Stomach (tissue), 9 donors: Measurements from ENCODE around the gene HAVCR2. TPM values are rescaled to one million over a fixed set of nuclear protein-coding genes. Genes with fewer than 3 reads are reported as not detected.

Experiments used
- DNase-seq, 2 donors: peaks; one replicate each; pipeline versions ENCODE4 v3.0.0 to v3.0.0-alpha.2; 2013 to 2019
- H3K27ac ChIP-seq, 5 donors: fragments of 200-600 bp in 4 of 5; sonication (generic) in 4 of 5; one replicate each; pipeline ENCODE4 v1.5.1; 2013 to 2019; ENCODE audit warnings: mild to moderate bottlenecking in 1 of 5, moderate library complexity in 1 of 5
- H3K27me3 ChIP-seq, 3 donors: fragments of 200-600 bp; sonication (generic); one replicate each; pipeline ENCODE4 v1.5.1; 2017 to 2019; ENCODE audit warnings: mixed run types in 1 of 3
- H3K36me3 ChIP-seq, 4 donors: fragments of 200-600 bp; sonication (generic); 1 replicate in 3 of 4; 2 replicates in 1 of 4; pipeline ENCODE4 v1.5.1; 2016 to 2019
- H3K4me1 ChIP-seq, 4 donors: fragments of 200-600 bp; sonication (generic); one replicate each; pipeline ENCODE4 v1.5.1; 2016 to 2019
- H3K4me3 ChIP-seq, 4 donors: fragments of 200-600 bp; sonication (generic) in 3 of 4; one replicate each; pipeline ENCODE4 v1.5.1; 2016 to 2019; ENCODE audit warnings: mild to moderate bottlenecking in 1 of 4
- H3K9me3 ChIP-seq, 4 donors: fragments of 200-600 bp; sonication (generic); one replicate each; pipeline ENCODE4 v1.5.1; 2016 to 2019
- EP300 ChIP-seq: sonication (generic); formaldehyde crosslinking; IDR thresholded peaks from one replicate; pipeline ENCODE4 v1.6.1; 2017; ENCODE audit warnings: antibody characterized with exemption
- POLR2A ChIP-seq, 4 donors: fragments of 450-650 bp; IDR thresholded peaks; one replicate each; pipeline ENCODE4 v1.6.1; 2016; ENCODE audit warnings: antibody characterized with exemption in 4 of 4, control low read depth in 2 of 4, mild to moderate bottlenecking in 1 of 4, moderate library complexity in 1 of 4
- POLR2AphosphoS5 ChIP-seq, 3 donors: sonication (generic); formaldehyde crosslinking; IDR thresholded peaks; one replicate each; pipeline ENCODE4 v1.6.1; 2016; ENCODE audit warnings: antibody characterized with exemption in 3 of 3
- WGBS, 5 donors: extraction: QIAGEN DNeasy Blood & Tissue Kit in 3 of 5; methylation state at CpG; one replicate each; pipeline versions ENCODE4 v1.1.5 to v1.1.7; 2013 to 2018; 5-methylcytosine and 5-hydroxymethylcytosine counted together
- intact Hi-C: fragments of 100-400 bp; cut with DNase I; formaldehyde crosslinking; loops from one replicate; pipeline ENCODE4 v1.15.1; 2023; ENCODE audit warnings: low total_unique reads
- polyA plus RNA-seq, 3 donors: library from polyadenylated mRNA; stranded (reverse); fragments of 200-250 nt; gene quantifications; one replicate each; pipeline ENCODE4 v1.2.3, GENCODE V29; 2013
- total RNA-seq, 5 donors: library from RNA; depleted of rRNA; stranded (reverse); fragments of >200 nt; gene quantifications; one replicate each; pipeline versions ENCODE4 v1.1.0 to v1.2.3, GENCODE V29; 2014 to 2016
- TF ChIP-seq, protein P1 (sequence below), 7 experiments: fragments of 450-650 bp in 4 of 7; fragments of 200-600 bp in 3 of 7; sonication (generic) in 3 of 7; IDR thresholded peaks; one replicate each; pipeline ENCODE4 v1.5.1; 2016 to 2019; ENCODE audit warnings: antibody characterized with exemption in 7 of 7, control low read depth in 2 of 7, mild to moderate bottlenecking in 1 of 7
- donor health status: healthy with polysubstance abuse.
- donor health status: Bipolar disorder and iron deficiency.
- donor health status: healthy.

The HAVCR2 gene
- total and polyA plus RNA-seq, 8 donors: 1.2 to 9.9 (median 3.2) TPM; not detected in 2

DNA sequence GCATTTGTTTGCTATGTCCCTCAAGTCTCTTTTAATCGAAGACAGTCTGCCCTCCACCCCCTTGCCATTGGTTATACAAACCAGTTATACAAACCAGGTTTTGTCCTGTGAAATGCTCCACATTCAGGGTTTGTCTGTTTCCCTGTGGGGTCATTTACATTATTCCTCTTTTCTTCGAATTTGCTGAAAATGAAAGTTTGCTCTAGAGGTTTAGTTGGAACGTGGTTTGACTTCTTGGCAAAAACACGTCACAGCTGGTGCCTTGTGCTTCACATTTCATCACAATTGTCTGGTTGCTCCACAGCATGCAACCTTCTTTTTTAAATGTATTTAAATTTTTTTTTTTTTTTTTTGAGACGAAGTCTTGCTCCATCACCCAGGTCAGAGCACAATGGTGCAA, 4.2 kb upstream of the HAVCR2 start:
- Histone ChIP-seq H3K4me3 (no peak overlapping the region), H3K27me3 (no peaks in the 10 kb centered on the region), H3K4me1 (no peaks in the 10 kb centered on the region), H3K27ac (peak overlapping the region in 1 of 5 donors; percentile 4), H3K9me3 (no peaks in the 10 kb centered on the region), H3K36me3 (no peaks in the 10 kb centered on the region)
- peak in 1 of 2 donors; percentile 27 for DNase-seq
- intact Hi-C loops: no loop called here
- no peak for TF ChIP-seq POLR2AphosphoS5 (IDR thresholded peaks at IDR 0.05)
- no peak for TF ChIP-seq POLR2A (IDR thresholded peaks at IDR 0.05)
- no peak for TF ChIP-seq EP300
- TF ChIP-seq, protein P1, sequence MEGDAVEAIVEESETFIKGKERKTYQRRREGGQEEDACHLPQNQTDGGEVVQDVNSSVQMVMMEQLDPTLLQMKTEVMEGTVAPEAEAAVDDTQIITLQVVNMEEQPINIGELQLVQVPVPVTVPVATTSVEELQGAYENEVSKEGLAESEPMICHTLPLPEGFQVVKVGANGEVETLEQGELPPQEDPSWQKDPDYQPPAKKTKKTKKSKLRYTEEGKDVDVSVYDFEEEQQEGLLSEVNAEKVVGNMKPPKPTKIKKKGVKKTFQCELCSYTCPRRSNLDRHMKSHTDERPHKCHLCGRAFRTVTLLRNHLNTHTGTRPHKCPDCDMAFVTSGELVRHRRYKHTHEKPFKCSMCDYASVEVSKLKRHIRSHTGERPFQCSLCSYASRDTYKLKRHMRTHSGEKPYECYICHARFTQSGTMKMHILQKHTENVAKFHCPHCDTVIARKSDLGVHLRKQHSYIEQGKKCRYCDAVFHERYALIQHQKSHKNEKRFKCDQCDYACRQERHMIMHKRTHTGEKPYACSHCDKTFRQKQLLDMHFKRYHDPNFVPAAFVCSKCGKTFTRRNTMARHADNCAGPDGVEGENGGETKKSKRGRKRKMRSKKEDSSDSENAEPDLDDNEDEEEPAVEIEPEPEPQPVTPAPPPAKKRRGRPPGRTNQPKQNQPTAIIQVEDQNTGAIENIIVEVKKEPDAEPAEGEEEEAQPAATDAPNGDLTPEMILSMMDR (IDR thresholded peaks at IDR 0.05): no peak
- WGBS, 5 donors: 45 to 64% (median 59%) methylated on average over 5 of the region's 5 CpGs

DNA sequence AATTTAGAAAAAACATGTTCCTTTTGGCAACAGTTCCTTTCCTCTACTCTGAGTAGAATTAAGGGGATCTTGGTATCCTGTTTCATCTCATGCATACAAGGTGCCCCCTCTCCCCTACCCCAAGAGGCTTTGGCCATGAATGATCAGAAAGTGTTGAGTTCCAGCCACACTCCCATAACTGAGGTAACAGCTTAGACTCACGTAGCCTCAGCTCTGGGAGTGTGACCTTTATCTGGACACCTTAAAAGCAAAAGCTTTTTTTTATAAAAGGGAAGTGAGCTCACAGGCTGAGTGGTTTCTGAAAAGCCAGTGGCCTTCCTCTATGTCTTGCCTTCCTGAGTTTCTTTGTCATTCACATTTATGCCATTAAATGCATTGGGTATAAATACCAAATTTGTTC, 900 bp upstream of the HAVCR2 start:
- H3K27me3 ChIP-seq: no peaks in the 10 kb centered on the region
- TF ChIP-seq POLR2AphosphoS5 (IDR thresholded peaks at IDR 0.05) (no peak), EP300 (no peak), POLR2A (IDR thresholded peaks at IDR 0.05) (no peak)
- TF ChIP-seq, protein P1 (IDR thresholded peaks at IDR 0.05): no peak
- peak overlapping the region in 4 of 5 donors; percentile 24 to 66 (median 56) for H3K27ac ChIP-seq
- no peaks in the 10 kb centered on the region for H3K36me3 ChIP-seq
- no peak overlapping the region for H3K4me3 ChIP-seq
- intact Hi-C loops: no loop called here
- no peaks in the 10 kb centered on the region for H3K4me1 ChIP-seq
- WGBS, 5 donors: 24 to 50% (median 38%) methylated on average over 1 of the region's 1 CpG
- peak in 1 of 2 donors; percentile 22 for DNase-seq
- no peaks in the 10 kb centered on the region for H3K9me3 ChIP-seq

DNA sequence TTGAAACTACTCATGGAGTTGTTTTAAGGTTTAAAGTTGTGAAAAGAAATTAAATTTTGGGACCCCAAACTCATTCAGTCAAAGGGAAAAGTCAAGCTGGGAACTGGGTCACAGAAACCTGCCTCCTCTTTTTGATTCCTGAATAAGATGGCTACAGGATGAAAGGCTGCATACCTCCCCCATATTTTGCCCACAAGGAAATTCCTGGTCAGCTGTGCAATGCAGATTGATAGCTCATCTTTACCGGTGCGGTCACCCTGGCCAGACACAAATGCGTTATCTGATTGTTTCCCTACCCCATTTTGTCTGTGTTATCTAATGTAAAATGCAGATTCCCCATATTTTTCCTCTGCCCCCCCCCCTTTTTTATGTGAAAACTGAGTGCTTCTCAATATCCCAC, 1.3 kb downstream of the HAVCR2 start:
- peak overlapping the region in 1 of 4 donors; percentile 10 for H3K4me3 ChIP-seq
- peak overlapping the region in 3 of 5 donors; percentile 38 to 66 (median 46) for H3K27ac ChIP-seq
- intact Hi-C loops: no loop called here
- 62 to 74% (median 71%) methylated on average over 3 of the region's 3 CpGs for WGBS, 5 donors
- H3K27me3 ChIP-seq: no peaks in the 10 kb centered on the region
- H3K9me3 ChIP-seq: no peaks in the 10 kb centered on the region
- H3K4me1 ChIP-seq: no peaks in the 10 kb centered on the region
- TF ChIP-seq EP300 (no peak), POLR2AphosphoS5 (IDR thresholded peaks at IDR 0.05) (no peak), POLR2A (IDR thresholded peaks at IDR 0.05) (no peak)
- TF ChIP-seq, protein P1 (IDR thresholded peaks at IDR 0.05): no peak
- no peak for DNase-seq
- no peaks in the 10 kb centered on the region for H3K36me3 ChIP-seq

DNA sequence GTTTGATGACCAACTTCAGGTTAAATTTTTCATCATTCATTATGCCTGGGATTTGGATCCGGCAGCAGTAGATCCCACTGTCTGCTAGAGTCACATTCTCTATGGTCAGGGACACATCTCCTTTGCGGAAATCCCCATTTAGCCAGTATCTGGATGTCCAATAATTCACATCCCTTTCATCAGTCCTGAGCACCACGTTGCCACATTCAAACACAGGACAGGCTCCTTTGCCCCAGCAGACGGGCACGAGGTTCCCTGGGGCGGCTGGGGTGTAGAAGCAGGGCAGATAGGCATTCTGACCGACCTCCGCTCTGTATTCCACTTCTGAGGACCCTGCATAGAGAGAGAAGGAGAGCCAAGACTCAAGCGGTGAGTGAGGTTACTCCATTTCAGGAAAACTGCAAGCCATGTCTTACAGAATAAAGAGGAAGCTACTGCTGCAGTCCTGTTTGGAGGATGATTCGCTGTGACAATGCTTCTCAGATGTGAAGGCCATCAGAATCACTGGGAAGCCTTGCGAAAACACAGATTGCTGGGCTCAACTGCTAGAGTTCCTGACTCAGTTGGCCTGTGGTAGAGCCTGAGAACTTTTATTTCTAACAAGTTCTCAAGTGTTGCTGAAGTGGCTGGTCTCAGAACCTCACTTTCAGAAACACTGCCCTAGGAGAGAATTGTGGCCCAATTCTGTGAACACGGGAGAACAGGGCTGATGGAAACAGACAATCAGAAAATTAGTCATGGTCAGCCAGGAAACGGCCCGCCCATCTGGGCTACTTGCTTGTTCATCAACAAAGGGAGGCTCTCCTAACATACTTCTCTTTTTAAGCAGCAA, 2.0 kb downstream of the HAVCR2 start:
- H3K9me3 ChIP-seq: no peaks in the 10 kb centered on the region
- H3K27ac ChIP-seq: peak overlapping the region in 3 of 5 donors; percentile 38 to 66 (median 46)
- no peaks in the 10 kb centered on the region for H3K4me1 ChIP-seq
- TF ChIP-seq POLR2A (IDR thresholded peaks at IDR 0.05) (no peak), EP300 (no peak), POLR2AphosphoS5 (IDR thresholded peaks at IDR 0.05) (no peak)
- TF ChIP-seq, protein P1 (IDR thresholded peaks at IDR 0.05): no peak
- WGBS, 5 donors: 74 to 82% (median 76%) methylated on average over 14 of the region's 14 CpGs
- no peaks in the 10 kb centered on the region for H3K36me3 ChIP-seq
- H3K27me3 ChIP-seq: no peaks in the 10 kb centered on the region
- intact Hi-C loops: no loop called here
- DNase-seq: peak; percentile 18 to 38
- peak overlapping the region in 1 of 4 donors; percentile 10 for H3K4me3 ChIP-seq
